Vein endothelial cell (primary cell): ENCODE data around the gene USP17L12. TPM values are rescaled to one million over a fixed set of nuclear protein-coding genes. Genes with fewer than 3 reads are reported as not detected.

ENCODE experiments used
- total RNA-seq: library from RNA; depleted of rRNA; stranded (reverse); fragments of >200 nt; gene quantifications from 2 replicates; pipeline ENCODE4 v1.2.3, GENCODE V29; 2012

The USP17L12 gene, protein sequence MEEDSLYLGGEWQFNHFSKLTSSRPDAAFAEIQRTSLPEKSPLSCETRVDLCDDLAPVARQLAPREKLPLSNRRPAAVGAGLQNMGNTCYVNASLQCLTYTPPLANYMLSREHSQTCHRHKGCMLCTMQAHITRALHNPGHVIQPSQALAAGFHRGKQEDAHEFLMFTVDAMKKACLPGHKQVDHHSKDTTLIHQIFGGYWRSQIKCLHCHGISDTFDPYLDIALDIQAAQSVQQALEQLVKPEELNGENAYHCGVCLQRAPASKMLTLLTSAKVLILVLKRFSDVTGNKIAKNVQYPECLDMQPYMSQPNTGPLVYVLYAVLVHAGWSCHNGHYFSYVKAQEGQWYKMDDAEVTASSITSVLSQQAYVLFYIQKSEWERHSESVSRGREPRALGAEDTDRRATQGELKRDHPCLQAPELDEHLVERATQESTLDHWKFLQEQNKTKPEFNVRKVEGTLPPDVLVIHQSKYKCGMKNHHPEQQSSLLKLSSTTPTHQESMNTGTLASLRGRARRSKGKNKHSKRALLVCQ
- not detected in 2 replicates for total RNA-seq

DNA sequence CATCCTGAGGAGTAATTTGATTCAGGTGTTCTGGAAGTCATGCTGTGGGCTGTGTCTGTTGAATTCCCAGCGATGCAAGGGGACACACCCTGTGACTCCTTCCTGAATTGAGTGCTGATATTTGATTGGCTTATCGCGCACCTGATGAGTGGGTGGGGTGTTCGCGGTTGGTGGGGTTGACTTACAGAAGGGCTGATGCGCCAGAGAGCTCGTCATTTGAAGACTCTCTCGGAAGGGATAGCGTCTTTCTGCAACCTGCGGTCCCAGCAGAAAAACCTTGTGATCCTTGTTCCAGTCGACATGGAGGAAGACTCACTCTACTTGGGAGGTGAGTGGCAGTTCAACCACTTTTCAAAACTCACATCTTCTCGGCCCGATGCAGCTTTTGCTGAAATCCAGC, at the start of gene USP17L12:
Gene USP17L12 (plus strand): TSS at position 301 of the 400 bp plus-strand sequence. CDS start 0 bp downstream, at position 301.

DNA sequence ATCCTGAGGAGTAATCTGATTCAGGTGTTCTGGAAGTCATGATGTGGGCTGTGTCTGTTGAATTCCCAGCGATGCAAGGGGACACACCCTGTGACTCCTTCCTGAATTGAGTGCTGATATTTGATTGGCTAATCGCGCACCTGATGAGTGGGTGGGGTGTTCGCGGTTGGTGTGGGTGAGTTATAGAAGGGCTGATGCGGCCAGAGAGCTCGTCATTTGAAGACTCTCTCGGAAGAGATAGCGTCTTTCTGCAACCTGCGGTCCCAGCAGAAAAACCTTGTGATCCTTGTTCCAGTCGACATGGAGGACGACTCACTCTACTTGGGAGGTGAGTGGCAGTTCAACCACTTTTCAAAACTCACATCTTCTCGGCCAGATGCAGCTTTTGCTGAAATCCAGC, 9.6 kb upstream of the USP17L12 start, which contains the start of gene USP17L10:
Gene USP17L10 (plus strand): TSS at position 301 of the 400 bp plus-strand sequence. CDS start 0 bp downstream, at position 301.

DNA sequence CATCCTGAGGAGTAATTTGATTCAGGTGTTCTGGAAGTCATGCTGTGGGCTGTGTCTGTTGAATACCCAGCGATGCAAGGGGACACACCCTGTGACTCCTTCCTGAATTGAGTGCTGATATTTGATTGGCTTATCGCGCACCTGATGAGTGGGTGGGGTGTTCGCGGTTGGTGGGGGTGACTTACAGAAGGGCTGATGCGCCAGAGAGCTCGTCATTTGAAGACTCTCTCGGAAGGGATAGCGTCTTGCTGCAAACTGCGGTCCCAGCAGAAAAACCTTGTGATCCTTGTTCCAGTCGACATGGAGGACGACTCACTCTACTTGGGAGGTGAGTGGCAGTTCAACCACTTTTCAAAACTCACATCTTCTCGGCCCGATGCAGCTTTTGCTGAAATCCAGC, 4.8 kb upstream of the USP17L12 start, which contains the start of gene USP17L11:
Gene USP17L11 (plus strand): TSS at position 301 of the 400 bp plus-strand sequence. CDS start 0 bp downstream, at position 301.

DNA sequence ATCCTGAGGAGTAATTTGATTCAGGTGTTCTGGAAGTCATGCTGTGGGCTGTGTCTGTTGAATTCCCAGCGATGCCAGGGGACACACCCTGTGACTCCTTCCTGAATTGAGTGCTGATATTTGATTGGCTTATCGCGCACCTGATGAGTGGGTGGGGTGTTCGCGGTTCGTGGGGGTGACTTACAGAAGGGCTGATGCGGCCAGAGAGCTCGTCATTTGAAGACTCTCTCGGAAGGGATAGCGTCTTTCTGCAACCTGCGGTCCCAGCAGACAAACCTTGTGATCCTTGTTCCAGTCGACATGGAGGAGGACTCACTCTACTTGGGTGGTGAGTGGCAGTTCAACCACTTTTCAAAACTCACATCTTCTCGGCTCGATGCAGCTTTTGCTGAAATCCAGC, 4.6 kb downstream of the USP17L12 start, which contains the start of gene USP17L13:
Gene USP17L13 (plus strand): TSS at position 301 of the 400 bp plus-strand sequence. CDS start 0 bp downstream, at position 301.

DNA sequence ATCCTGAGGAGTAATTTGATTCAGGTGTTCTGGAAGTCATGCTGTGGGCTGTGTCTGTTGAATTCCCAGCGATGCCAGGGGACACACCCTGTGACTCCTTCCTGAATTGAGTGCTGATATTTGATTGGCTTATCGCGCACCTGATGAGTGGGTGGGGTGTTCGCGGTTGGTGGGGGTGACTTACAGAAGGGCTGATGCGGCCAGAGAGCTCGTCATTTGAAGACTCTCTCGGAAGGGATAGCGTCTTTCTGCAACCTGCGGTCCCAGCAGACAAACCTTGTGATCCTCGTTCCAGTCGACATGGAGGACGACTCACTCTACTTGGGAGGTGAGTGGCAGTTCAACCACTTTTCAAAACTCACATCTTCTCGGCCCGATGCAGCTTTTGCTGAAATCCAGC, 14.1 kb downstream of the USP17L12 start, which contains the start of gene USP17L15:
Gene USP17L15 (plus strand): TSS at position 301 of the 400 bp plus-strand sequence. CDS start 0 bp downstream, at position 301.

DNA sequence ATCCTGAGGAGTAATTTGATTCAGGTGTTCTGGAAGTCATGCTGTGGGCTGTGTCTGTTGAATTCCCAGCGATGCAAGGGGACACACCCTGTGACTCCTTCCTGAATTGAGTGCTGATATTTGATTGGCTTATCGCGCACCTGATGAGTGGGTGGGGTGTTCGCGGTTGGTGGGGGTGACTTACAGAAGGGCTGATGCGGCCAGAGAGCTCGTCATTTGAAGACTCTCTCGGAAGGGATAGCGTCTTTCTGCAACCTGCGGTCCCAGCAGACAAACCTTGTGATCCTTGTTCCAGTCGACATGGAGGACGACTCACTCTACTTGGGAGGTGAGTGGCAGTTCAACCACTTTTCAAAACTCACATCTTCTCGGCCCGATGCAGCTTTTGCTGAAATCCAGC, 23.6 kb downstream of the USP17L12 start, which contains the start of gene USP17L17:
Gene USP17L17 (plus strand): TSS at position 301 of the 400 bp plus-strand sequence. CDS start 0 bp downstream, at position 301.

DNA sequence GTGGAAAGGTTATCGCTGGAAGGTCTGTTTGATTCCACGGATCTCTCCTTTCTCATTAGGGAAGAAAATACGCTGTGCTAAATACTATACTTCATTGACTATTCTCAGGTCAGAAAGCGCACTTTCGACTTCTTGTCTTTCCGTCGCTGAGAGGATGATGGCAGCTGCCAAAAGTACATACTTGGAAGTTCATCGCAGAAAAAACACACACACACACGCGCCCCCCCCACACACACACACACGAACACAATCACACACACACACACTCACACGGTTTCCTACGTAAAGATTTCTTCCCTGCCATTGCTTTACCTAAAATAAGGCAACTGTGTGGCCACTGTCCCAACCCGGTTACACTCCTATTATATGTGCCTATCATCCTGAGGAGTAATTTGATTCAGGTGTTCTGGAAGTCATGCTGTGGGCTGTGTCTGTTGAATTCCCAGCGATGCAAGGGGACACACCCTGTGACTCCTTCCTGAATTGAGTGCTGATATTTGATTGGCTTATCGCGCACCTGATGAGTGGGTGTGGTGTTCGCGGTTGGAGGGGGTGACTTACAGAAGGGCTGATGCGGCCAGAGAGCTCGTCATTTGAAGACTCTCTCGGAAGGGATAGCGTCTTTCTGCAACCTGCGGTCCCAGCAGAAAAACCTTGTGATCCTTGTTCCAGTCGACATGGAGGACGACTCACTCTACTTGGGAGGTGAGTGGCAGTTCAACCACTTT, 28.2 kb downstream of the USP17L12 start, which contains the start of gene USP17L18:
Gene USP17L18 (plus strand): TSS at position 678 of the 728 bp plus-strand sequence. CDS start 0 bp downstream, at position 678.

DNA sequence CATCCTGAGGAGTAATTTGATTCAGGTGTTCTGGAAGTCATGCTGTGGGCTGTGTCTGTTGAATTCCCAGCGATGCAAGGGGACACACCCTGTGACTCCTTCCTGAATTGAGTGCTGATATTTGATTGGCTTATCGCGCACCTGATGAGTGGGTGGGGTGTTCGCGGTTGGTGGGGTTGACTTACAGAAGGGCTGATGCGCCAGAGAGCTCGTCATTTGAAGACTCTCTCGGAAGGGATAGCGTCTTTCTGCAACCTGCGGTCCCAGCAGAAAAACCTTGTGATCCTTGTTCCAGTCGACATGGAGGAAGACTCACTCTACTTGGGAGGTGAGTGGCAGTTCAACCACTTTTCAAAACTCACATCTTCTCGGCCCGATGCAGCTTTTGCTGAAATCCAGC, 33.1 kb downstream of the USP17L12 start, which contains the start of gene USP17L19:
Gene USP17L19 (plus strand): TSS at position 301 of the 400 bp plus-strand sequence. CDS start 0 bp downstream, at position 301.

DNA sequence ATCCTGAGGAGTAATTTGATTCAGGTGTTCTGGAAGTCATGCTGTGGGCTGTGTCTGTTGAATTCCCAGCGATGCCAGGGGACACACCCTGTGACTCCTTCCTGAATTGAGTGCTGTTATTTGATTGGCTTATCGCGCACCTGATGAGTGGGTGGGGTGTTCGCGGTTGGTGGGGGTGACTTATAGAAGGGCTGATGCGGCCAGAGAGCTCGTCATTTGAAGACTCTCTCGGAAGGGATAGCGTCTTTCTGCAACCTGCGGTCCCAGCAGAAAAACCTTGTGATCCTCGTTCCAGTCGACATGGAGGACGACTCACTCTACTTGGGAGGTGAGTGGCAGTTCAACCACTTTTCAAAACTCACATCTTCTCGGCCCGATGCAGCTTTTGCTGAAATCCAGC, 37.9 kb downstream of the USP17L12 start, which contains the start of gene USP17L20:
Gene USP17L20 (plus strand): TSS at position 301 of the 400 bp plus-strand sequence. CDS start 0 bp downstream, at position 301.

DNA sequence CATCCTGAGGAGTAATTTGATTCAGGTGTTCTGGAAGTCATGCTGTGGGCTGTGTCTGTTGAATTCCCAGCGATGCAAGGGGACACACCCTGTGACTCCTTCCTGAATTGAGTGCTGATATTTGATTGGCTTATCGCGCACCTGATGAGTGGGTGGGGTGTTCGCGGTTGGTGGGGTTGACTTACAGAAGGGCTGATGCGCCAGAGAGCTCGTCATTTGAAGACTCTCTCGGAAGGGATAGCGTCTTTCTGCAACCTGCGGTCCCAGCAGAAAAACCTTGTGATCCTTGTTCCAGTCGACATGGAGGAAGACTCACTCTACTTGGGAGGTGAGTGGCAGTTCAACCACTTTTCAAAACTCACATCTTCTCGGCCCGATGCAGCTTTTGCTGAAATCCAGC, 42.6 kb downstream of the USP17L12 start, which contains the start of gene USP17L21:
Gene USP17L21 (plus strand): TSS at position 301 of the 400 bp plus-strand sequence. CDS start 0 bp downstream, at position 301.

DNA sequence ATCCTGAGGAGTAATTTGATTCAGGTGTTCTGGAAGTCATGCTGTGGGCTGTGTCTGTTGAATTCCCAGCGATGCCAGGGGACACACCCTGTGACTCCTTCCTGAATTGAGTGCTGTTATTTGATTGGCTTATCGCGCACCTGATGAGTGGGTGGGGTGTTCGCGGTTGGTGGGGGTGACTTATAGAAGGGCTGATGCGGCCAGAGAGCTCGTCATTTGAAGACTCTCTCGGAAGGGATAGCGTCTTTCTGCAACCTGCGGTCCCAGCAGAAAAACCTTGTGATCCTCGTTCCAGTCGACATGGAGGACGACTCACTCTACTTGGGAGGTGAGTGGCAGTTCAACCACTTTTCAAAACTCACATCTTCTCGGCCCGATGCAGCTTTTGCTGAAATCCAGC, 47.4 kb downstream of the USP17L12 start, which contains the start of gene USP17L22:
Gene USP17L22 (plus strand): TSS at position 301 of the 400 bp plus-strand sequence. CDS start 0 bp downstream, at position 301.

Other genes starting within 250 kb of the USP17L12 start
- gene FAM90A26, start 49.7 kb upstream of the USP17L12 start, total RNA-seq: not detected in 2 replicates
- not detected in 2 replicates for gene USP17L10, start 9.5 kb upstream of the USP17L12 start, total RNA-seq
- gene USP17L11, start 4.7 kb upstream of the USP17L12 start, total RNA-seq: not detected in 2 replicates
- gene USP17L13, start 4.7 kb downstream of the USP17L12 start, total RNA-seq: not detected in 2 replicates
- not detected in 2 replicates for gene USP17L15, start 14.2 kb downstream of the USP17L12 start, total RNA-seq
- gene USP17L17, start 23.7 kb downstream of the USP17L12 start, total RNA-seq: not detected in 2 replicates
- gene USP17L18, start 28.5 kb downstream of the USP17L12 start, total RNA-seq: not detected in 2 replicates
- gene USP17L19, start 33.2 kb downstream of the USP17L12 start, total RNA-seq: not detected in 2 replicates
- not detected in 2 replicates for gene USP17L20, start 38.0 kb downstream of the USP17L12 start, total RNA-seq
- not detected in 2 replicates for gene USP17L21, start 42.7 kb downstream of the USP17L12 start, total RNA-seq
- not detected in 2 replicates for gene USP17L22, start 47.5 kb downstream of the USP17L12 start, total RNA-seq
- gene USP17L24, start 105.0 kb downstream of the USP17L12 start, total RNA-seq: not detected in 2 replicates
- not detected in 2 replicates for gene USP17L25, start 109.8 kb downstream of the USP17L12 start, total RNA-seq
- not detected in 2 replicates for gene USP17L26, start 114.5 kb downstream of the USP17L12 start, total RNA-seq
- gene USP17L5, start 119.3 kb downstream of the USP17L12 start, total RNA-seq: not detected in 2 replicates
- not detected in 2 replicates for gene USP17L27, start 124.0 kb downstream of the USP17L12 start, total RNA-seq
- gene USP17L28, start 128.7 kb downstream of the USP17L12 start, total RNA-seq: not detected in 2 replicates
- gene USP17L29, start 133.5 kb downstream of the USP17L12 start, total RNA-seq: not detected in 2 replicates
- not detected in 2 replicates for gene USP17L30, start 143.0 kb downstream of the USP17L12 start, total RNA-seq
- gene DEFB131A, start 224.3 kb downstream of the USP17L12 start, total RNA-seq: not detected in 2 replicates